GM12878 (cell line): Measurements from ENCODE around the gene INSL3. TPM values are rescaled to one million over a fixed set of nuclear protein-coding genes. Genes with fewer than 3 reads are reported as not detected.

Source experiments
- BHLHE40 ChIP-seq, 2 experiments: fragments of 450-650 bp in 1 of 2; IDR thresholded peaks; 2 replicates each; pipeline ENCODE4 v1.6.1; 2011 to 2017; ENCODE audit warnings: low read depth in 2 of 2, borderline replicate concordance in 1 of 2, improper control_type of control experiment in 1 of 2, low read length in 1 of 2, mild to moderate bottlenecking in 1 of 2
- CBFB ChIP-seq: IDR thresholded peaks from 2 replicates; pipeline ENCODE4 v1.6.1; 2016; ENCODE audit warnings: antibody characterized with exemption, low read depth
- CREM ChIP-seq: IDR thresholded peaks from 2 replicates; pipeline ENCODE4 v1.6.1; 2014; ENCODE audit warnings: antibody characterized with exemption, low read depth
- MEF2B ChIP-seq: fragments of 450-650 bp; IDR thresholded peaks from 2 replicates; pipeline ENCODE4 v1.6.1; 2018; ENCODE audit warnings: mild to moderate bottlenecking, moderate library complexity; ENCODE audit not compliant: partially characterized antibody, poor library complexity, severe bottlenecking
- POU2F2 ChIP-seq: IDR thresholded peaks from 3 replicates; pipeline ENCODE4 v1.6.1; 2011; ENCODE audit warnings: low read depth, mild to moderate bottlenecking, low read length, borderline replicate concordance
- RAD51 ChIP-seq: fragments of 450-650 bp; IDR thresholded peaks from 2 replicates; pipeline ENCODE4 v1.6.1; 2016; ENCODE audit warnings: moderate library complexity, mild to moderate bottlenecking, inconsistent platforms
- SUZ12 ChIP-seq: fragments of 200-600 bp; sonication (generic); IDR thresholded peaks from one replicate; pipeline ENCODE4 v1.6.1; 2018; ENCODE audit warnings: antibody characterized with exemption, mild to moderate bottlenecking; ENCODE audit not compliant: unreplicated experiment
- TBL1XR1 ChIP-seq: IDR thresholded peaks from 2 replicates; pipeline ENCODE4 v1.6.1; 2012; ENCODE audit warnings: low read depth, low read length, improper control_type of control experiment
- TCF7 ChIP-seq: IDR thresholded peaks from 2 replicates; pipeline ENCODE4 v1.6.1; 2014; ENCODE audit warnings: antibody characterized with exemption, borderline replicate concordance
- WRNIP1 ChIP-seq: IDR thresholded peaks from 2 replicates; pipeline ENCODE4 v1.6.1; 2011; ENCODE audit warnings: low read depth, low read length, improper control_type of control experiment, borderline replicate concordance
- ZNF207 ChIP-seq: fragments of 450-650 bp; IDR thresholded peaks from 2 replicates; pipeline ENCODE4 v1.6.1; 2014; ENCODE audit warnings: antibody characterized with exemption, mild to moderate bottlenecking, borderline replicate concordance
- polyA plus RNA-seq, 11 experiments: library from polyadenylated mRNA; depleted of rRNA in 4 of 11; unstranded in 6 of 11; stranded (reverse) in 5 of 11; fragments of >200 nt; fragmentation: Nextera tagmentation in 4 of 11; fragmentation: Illumina TruSeq in 1 of 11; extraction: Ambion mirVana in 4 of 11; extraction: Trizol in 1 of 11; gene quantifications; 1 replicate in 1 of 11; 2 replicates in 10 of 11; pipeline versions ENCODE4 v1.2.1 to v1.2.3, GENCODE V29; 2011 to 2016; ENCODE audit warnings: inconsistent platforms in 2 of 11, missing spikeins in 2 of 11, low read depth in 1 of 11
- total RNA-seq, 4 experiments: library from RNA; depleted of rRNA in 3 of 4; stranded (reverse); fragments of >200 nt in 3 of 4; fragmentation: Illumina TruSeq in 1 of 4; extraction: Trizol in 1 of 4; gene quantifications; 2 replicates each; pipeline versions ENCODE4 v1.2.1 to v1.2.3, GENCODE V29; 2013 to 2021
- TF ChIP-seq, protein P1 (sequence below): IDR thresholded peaks from 2 replicates; pipeline ENCODE4 v1.6.1; 2012; ENCODE audit warnings: low read depth, low read length, improper control_type of control experiment
- TF ChIP-seq, protein P2 (sequence below): fragments of 450-650 bp; formaldehyde crosslinking; IDR thresholded peaks from 2 replicates; pipeline ENCODE4 v1.5.0; 2022; ENCODE audit warnings: mild to moderate bottlenecking, missing genetic modification characterization
- TF ChIP-seq, protein P3 (sequence below): fragments of 450-650 bp; IDR thresholded peaks from 2 replicates; pipeline ENCODE4 v1.6.1; 2017; ENCODE audit warnings: low read depth, mild to moderate bottlenecking, moderate library complexity
- TF ChIP-seq, protein P4 (sequence below): fragments of 150-350 bp; IDR thresholded peaks from 2 replicates; pipeline ENCODE4 v1.6.1; 2014; ENCODE audit warnings: mild to moderate bottlenecking, low read depth, low read length
- TF ChIP-seq, protein P5 (sequence below): fragments of 450-650 bp; IDR thresholded peaks from 2 replicates; pipeline ENCODE4 v1.6.1; 2016; ENCODE audit warnings: mild to moderate bottlenecking, moderate library complexity, borderline replicate concordance

The INSL3 gene
- total and polyA plus RNA-seq, 10 of the 15 experiments (the other 5 are each of a cell fraction or from before 2014, with no cell fraction given): 0.27 to 1.9 (median 0.70) TPM

DNA sequence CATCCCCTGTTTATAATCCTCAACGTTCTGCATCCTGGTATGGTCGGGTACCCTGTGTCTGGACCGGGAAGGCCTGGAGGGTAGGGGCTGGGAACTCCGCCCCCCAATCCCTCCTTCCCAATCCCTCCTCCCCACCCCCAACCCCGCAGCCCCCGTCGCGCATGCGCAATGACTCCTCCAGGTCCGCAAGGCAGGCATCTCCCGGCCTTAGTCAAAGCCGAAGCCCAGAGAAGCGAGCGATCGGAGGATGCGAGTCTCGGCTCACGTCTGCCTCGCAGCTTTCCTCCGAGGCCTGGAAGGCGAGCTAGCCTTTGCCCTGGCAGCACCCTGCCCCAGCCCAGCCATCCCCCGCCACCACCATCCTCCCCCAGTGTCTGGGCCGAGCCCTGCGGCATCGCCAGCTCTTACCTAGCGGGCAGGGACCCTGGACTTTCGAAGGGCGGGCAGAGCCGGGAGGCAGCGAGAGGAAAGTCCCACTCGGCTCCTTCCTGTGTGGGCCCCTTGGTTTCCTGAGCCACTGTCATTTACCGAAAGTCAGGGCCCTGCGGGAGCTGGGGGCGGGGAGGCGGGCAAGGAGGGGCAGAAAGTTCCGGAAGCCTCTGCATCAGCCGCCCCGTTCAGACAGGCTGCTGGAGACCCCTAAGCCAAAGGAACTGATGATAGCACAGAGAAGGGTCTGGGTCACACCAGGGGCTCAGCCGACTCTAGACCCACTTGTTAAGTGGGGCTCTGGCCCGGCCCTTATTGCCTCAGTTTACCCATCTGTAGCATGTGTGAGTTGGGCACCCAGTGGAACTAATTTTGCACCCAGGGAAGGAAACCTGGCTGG is 26.4 kb upstream of the INSL3 start, which contains the start of gene JAK3 (continued):
- TF ChIP-seq BHLHE40 (IDR thresholded peaks at IDR 0.05; ENCODE audit: borderline replicate concordance in 1 of 2, low read depth in 2 of 2, low read length in 1 of 2): peak; percentile 39 to 51; a peak in 2 of 4 replicates
- TF ChIP-seq, protein P1, sequence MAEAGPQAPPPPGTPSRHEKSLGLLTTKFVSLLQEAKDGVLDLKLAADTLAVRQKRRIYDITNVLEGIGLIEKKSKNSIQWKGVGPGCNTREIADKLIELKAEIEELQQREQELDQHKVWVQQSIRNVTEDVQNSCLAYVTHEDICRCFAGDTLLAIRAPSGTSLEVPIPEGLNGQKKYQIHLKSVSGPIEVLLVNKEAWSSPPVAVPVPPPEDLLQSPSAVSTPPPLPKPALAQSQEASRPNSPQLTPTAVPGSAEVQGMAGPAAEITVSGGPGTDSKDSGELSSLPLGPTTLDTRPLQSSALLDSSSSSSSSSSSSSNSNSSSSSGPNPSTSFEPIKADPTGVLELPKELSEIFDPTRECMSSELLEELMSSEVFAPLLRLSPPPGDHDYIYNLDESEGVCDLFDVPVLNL: no peak
- peak; percentile 50; the same call in 1 of the 2 replicates for TF ChIP-seq CREM
- TF ChIP-seq WRNIP1: 0 out of 2 replicates have a peak, but pooled peaks have one; percentile 51
- TF ChIP-seq MEF2B: peak; percentile 89
- peak; percentile 80; the same call in 1 of the 2 replicates for TF ChIP-seq ZNF207
- TF ChIP-seq, protein P2, sequence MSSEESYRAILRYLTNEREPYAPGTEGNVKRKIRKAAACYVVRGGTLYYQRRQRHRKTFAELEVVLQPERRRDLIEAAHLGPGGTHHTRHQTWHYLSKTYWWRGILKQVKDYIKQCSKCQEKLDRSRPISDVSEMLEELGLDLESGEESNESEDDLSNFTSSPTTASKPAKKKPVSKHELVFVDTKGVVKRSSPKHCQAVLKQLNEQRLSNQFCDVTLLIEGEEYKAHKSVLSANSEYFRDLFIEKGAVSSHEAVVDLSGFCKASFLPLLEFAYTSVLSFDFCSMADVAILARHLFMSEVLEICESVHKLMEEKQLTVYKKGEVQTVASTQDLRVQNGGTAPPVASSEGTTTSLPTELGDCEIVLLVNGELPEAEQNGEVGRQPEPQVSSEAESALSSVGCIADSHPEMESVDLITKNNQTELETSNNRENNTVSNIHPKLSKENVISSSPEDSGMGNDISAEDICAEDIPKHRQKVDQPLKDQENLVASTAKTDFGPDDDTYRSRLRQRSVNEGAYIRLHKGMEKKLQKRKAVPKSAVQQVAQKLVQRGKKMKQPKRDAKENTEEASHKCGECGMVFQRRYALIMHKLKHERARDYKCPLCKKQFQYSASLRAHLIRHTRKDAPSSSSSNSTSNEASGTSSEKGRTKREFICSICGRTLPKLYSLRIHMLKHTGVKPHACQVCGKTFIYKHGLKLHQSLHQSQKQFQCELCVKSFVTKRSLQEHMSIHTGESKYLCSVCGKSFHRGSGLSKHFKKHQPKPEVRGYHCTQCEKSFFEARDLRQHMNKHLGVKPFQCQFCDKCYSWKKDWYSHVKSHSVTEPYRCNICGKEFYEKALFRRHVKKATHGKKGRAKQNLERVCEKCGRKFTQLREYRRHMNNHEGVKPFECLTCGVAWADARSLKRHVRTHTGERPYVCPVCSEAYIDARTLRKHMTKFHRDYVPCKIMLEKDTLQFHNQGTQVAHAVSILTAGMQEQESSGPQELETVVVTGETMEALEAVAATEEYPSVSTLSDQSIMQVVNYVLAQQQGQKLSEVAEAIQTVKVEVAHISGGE (CRISPR knock-in tag): no peak
- 0 out of 2 replicates have a peak, but pooled peaks have one; percentile 73 for TF ChIP-seq TBL1XR1
- no peak for TF ChIP-seq TCF7
- TF ChIP-seq RAD51: no peak
- TF ChIP-seq, protein P3, sequence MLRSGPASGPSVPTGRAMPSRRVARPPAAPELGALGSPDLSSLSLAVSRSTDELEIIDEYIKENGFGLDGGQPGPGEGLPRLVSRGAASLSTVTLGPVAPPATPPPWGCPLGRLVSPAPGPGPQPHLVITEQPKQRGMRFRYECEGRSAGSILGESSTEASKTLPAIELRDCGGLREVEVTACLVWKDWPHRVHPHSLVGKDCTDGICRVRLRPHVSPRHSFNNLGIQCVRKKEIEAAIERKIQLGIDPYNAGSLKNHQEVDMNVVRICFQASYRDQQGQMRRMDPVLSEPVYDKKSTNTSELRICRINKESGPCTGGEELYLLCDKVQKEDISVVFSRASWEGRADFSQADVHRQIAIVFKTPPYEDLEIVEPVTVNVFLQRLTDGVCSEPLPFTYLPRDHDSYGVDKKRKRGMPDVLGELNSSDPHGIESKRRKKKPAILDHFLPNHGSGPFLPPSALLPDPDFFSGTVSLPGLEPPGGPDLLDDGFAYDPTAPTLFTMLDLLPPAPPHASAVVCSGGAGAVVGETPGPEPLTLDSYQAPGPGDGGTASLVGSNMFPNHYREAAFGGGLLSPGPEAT: peak; percentile 86
- TF ChIP-seq CBFB: peak; percentile 64; the same call in 1 of the 2 replicates
- TF ChIP-seq, protein P4, sequence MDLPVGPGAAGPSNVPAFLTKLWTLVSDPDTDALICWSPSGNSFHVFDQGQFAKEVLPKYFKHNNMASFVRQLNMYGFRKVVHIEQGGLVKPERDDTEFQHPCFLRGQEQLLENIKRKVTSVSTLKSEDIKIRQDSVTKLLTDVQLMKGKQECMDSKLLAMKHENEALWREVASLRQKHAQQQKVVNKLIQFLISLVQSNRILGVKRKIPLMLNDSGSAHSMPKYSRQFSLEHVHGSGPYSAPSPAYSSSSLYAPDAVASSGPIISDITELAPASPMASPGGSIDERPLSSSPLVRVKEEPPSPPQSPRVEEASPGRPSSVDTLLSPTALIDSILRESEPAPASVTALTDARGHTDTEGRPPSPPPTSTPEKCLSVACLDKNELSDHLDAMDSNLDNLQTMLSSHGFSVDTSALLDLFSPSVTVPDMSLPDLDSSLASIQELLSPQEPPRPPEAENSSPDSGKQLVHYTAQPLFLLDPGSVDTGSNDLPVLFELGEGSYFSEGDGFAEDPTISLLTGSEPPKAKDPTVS: peak; percentile 92
- peak; percentile 70; the same call in 2 of the 3 replicates for TF ChIP-seq POU2F2
- TF ChIP-seq, protein P5, sequence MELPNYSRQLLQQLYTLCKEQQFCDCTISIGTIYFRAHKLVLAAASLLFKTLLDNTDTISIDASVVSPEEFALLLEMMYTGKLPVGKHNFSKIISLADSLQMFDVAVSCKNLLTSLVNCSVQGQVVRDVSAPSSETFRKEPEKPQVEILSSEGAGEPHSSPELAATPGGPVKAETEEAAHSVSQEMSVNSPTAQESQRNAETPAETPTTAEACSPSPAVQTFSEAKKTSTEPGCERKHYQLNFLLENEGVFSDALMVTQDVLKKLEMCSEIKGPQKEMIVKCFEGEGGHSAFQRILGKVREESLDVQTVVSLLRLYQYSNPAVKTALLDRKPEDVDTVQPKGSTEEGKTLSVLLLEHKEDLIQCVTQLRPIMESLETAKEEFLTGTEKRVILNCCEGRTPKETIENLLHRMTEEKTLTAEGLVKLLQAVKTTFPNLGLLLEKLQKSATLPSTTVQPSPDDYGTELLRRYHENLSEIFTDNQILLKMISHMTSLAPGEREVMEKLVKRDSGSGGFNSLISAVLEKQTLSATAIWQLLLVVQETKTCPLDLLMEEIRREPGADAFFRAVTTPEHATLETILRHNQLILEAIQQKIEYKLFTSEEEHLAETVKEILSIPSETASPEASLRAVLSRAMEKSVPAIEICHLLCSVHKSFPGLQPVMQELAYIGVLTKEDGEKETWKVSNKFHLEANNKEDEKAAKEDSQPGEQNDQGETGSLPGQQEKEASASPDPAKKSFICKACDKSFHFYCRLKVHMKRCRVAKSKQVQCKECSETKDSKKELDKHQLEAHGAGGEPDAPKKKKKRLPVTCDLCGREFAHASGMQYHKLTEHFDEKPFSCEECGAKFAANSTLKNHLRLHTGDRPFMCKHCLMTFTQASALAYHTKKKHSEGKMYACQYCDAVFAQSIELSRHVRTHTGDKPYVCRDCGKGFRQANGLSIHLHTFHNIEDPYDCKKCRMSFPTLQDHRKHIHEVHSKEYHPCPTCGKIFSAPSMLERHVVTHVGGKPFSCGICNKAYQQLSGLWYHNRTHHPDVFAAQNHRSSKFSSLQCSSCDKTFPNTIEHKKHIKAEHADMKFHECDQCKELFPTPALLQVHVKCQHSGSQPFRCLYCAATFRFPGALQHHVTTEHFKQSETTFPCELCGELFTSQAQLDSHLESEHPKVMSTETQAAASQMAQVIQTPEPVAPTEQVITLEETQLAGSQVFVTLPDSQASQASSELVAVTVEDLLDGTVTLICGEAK: peak; percentile 68; the same call in 1 of the 2 replicates
- TF ChIP-seq SUZ12: no peak
